Mononuclear cell (primary cell): ENCODE results near the gene NSL1. TPM values are rescaled to one million over a fixed set of nuclear protein-coding genes. Genes with fewer than 3 reads are reported as not detected.
"Not testable (repeated sequence)": the region's sequence is repeated elsewhere in the genome, so short reads cannot be mapped to it uniquely, and the experiment has no call there.

Experiments used
- H3K27me3 ChIP-seq: 2 replicates; pipeline ENCODE4 v1.6.0; 2011; ENCODE audit warnings: low read length, control low read depth; ENCODE audit not compliant: insufficient read depth
- H3K4me1 ChIP-seq: 2 replicates; pipeline ENCODE4 v1.5.1; 2011; ENCODE audit warnings: mild to moderate bottlenecking, low read length, control low read depth; ENCODE audit not compliant: insufficient read depth
- H3K4me3 ChIP-seq: 2 replicates; pipeline ENCODE4 v1.5.1; 2011; ENCODE audit warnings: mild to moderate bottlenecking, low read length, moderate library complexity
- H3K9me3 ChIP-seq: 2 replicates; pipeline ENCODE4 v1.5.1; 2011; ENCODE audit warnings: low read depth, mild to moderate bottlenecking, control low read depth, low read length
- total RNA-seq: library from RNA; depleted of rRNA; stranded (reverse); fragments of >200 nt; gene quantifications from one replicate; pipeline ENCODE4 v1.2.3, GENCODE V29; 2012

Gene NSL1
- total RNA-seq, 1 donor: 25.7 TPM

DNA sequence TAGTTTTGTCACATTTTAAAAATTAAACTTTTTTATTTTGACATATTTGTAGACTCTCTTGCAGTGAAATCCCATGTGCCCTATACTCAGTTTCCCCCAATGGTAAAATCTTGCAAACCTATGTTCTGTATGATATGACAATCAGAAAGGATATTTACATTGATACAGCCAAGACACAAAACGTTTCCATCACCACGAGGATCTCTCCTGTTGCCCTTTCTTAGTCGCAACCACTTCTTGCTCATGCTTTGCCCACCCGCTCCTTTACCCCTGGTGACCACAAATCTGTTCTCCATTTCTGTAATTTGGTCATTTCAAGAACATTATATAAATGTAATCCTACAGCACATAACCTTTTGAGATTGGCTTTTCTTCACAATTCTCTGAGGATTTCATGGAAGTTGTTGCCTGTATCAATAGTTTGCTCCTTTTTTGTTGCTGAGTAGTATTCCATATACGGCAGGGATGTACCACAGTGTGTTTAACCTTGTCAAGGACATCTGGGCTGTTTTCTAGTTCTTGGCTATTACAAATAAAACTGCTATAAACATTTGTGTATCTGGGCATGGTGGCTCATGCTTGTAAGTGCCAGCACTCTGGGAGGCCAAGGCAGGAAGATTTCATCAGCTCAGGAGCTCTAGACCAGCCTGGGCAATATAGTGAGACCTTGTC is 78.0 kb downstream of the NSL1 start:
- no peaks in the 10 kb centered on the region for H3K9me3 ChIP-seq

GRCh38 chr1:212712451-212713303 is 78.9 kb downstream of the NSL1 start:
- no peak overlapping the region for H3K4me3 ChIP-seq
- H3K9me3 ChIP-seq: no peaks in the 10 kb centered on the region
- peaks cover 8% of the 10 kb centered on the region for H3K4me1 ChIP-seq
- peaks cover 8% of the 10 kb centered on the region for H3K27me3 ChIP-seq

More for the DNA sequence above, 78.0 kb downstream of the NSL1 start:
- Histone ChIP-seq H3K4me1 (peaks cover 8% of the 10 kb centered on the region), H3K27me3 (peaks cover 16% of the 10 kb centered on the region), H3K4me3 (no peak overlapping the region)

DNA sequence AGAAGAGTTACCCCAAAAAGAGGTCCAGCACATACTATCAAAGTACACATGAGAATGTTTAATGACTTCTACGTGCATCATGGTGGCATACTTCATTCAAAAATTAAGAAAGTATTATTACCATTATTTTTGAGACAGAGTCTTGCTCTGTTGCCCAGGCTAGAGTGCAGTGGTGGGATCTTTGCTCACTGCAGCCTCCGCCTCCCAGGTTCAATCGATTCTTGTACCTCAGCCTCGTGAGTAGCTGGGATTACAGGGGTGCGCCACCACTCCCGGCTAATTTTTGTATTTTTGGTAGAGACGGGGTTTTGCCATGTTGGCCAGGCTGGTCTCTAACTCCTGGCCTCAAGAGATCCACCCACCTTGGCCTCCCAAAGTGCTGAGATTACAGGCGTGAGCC is 79.6 kb downstream of the NSL1 start:
- not testable (repeated sequence) for H3K4me3 ChIP-seq, H3K9me3 ChIP-seq, H3K4me1 ChIP-seq, H3K27me3 ChIP-seq

DNA sequence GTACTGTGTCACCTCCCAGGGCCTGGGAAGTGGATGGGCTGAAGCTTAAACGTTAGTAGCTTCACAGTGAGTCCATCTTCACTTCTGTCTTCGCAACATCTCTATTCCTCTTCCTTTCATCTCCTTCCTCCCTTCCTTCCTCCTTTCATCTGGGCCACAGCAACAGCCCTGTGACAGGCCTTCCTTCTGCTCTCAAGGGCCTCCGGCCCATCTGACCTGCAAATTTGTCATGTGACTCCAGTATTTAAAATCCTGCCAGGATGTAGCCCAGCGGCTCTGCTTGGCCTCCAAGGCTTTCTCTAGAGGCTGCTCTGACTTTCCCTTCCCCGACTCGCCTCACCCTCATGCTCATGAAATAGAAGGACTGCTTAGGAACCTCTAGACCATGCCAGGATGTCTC is 81.0 kb downstream of the NSL1 start:
- no peak overlapping the region for H3K4me3 ChIP-seq
- H3K9me3 ChIP-seq: no peaks in the 10 kb centered on the region
- H3K27me3 ChIP-seq: peaks cover 3% of the 10 kb centered on the region
- H3K4me1 ChIP-seq: peaks cover 8% of the 10 kb centered on the region

- Histone ChIP-seq H3K27me3 (peaks cover 15% of the 10 kb centered on the region), H3K4me3 (no peak overlapping the region), H3K9me3 (no peaks in the 10 kb centered on the region), H3K4me1 (peaks cover 17% of the 10 kb centered on the region)
Measured at GRCh38 chr1:212703991-212704564, 87.5 kb downstream of the NSL1 start.

DNA sequence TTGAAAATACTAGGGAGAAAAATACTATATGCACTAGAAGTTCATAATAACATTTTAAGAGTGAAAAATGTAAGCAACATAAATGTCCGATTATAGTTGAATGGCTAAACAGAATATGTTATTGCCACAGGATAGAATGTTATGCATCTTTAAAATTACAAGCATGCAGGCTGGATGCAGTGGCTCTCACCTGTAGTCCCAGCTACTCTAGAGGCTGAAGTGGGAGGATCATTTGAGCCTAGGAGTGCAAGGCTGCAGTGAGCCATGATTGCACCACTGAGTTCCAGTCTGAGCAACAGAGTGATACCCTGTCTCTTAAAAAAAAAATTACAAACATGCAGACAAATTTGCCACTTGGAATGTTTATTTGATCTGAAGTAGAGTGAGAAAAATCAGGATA is 88.9 kb downstream of the NSL1 start:
- no peak overlapping the region for H3K4me3 ChIP-seq
- peaks cover 24% of the 10 kb centered on the region for H3K27me3 ChIP-seq
- peaks cover 27% of the 10 kb centered on the region for H3K4me1 ChIP-seq
- no peaks in the 10 kb centered on the region for H3K9me3 ChIP-seq

GRCh38 chr1:212701910-212702309 is 89.7 kb downstream of the NSL1 start:
- H3K4me1 ChIP-seq: peaks cover 27% of the 10 kb centered on the region
- no peaks in the 10 kb centered on the region for H3K9me3 ChIP-seq
- no peak overlapping the region for H3K4me3 ChIP-seq
- peaks cover 26% of the 10 kb centered on the region for H3K27me3 ChIP-seq

DNA sequence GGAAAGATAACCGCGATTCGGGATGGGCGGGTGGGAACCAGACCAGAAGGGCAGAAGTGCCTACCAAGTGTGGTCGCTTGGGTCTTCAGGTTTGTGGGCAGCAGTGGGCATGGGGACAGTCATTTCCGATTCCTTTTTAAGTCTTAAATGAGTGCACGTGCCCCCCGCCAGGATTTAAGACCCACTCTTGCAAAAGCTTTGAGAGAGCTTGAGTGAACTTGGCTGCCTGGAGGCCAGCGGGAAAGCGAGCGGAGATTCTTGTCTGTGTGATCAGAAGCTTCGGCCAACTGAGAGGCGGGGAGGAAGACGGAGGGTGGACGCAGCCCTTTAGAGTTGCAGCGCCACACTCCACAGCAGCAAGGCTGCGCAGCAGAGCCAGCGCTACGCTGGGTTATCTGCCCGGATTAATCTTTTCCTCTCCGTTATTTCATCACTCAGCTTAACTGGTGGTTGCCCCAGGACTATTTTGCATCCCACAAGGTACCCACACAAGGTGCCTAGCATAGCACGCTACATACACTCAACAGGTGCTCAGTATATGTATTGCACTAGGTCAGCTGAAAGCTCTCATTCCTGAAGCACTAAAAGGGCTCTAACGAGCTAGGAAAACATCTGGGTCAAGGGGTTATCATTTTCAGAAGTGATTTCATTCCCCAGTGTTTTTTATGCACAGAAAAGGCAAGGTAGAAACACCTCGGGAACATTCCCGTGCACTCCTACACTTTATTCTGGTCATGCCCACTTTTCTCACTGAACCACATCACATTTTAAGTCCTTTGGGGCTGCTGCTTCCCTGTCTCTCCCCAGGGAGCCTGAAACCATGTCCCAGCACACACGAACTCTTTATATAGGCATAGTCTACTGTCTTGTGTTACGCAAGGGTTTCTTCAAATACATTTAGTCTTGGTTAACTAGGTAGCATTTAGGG is 90.4 kb downstream of the NSL1 start:
- H3K4me1 ChIP-seq: peaks cover 27% of the 10 kb centered on the region
- H3K27me3 ChIP-seq: peaks cover 31% of the 10 kb centered on the region
- no peak overlapping the region for H3K4me3 ChIP-seq
- H3K9me3 ChIP-seq: no peaks in the 10 kb centered on the region

GRCh38 chr1:212700223-212700891 is 91.2 kb downstream of the NSL1 start:
- peaks cover 27% of the 10 kb centered on the region for H3K4me1 ChIP-seq
- peaks cover 35% of the 10 kb centered on the region for H3K27me3 ChIP-seq
- no peaks in the 10 kb centered on the region for H3K9me3 ChIP-seq
- H3K4me3 ChIP-seq: peak overlapping the region; percentile 38

DNA sequence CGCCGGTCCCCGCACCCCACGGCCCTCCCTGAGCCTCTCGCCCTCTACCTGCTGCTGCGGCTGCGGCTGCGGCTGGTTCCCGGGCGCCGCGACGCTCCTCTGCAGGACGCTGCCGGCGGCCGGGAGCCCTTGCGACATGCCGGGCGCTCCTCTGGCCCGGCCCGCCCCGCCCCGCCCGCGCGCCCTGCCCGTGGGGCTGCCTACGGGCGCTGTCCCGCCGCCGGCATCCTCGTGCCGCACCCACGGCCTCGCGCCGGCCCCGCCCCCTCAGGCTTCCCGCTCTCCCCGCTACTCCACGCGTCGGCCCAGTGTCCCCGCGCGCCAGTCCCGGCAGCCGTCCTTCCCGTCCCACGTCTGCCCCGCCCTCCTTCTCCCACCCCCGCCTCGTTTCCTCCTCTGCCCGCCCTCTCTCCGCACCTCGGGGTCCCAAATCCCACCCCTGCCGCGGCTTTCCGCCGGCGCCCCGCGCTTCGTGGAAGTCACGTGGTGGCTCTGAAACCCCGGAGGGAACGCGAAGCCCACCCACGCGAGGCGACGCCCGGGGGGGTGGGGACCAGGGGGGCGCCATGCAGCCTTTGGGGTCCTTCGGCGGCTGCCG is 91.9 kb downstream of the NSL1 start, which contains the start of gene BATF3:
BATF3 (minus strand) TSS at position 216 of the 598 bp plus-strand sequence; CDS start at position 138, 78 bp downstream.
- peaks cover 35% of the 10 kb centered on the region for H3K27me3 ChIP-seq
- no peaks in the 10 kb centered on the region for H3K9me3 ChIP-seq
- peak within 1 kb of the TSS; percentile 38 for H3K4me3 ChIP-seq
- peaks cover 27% of the 10 kb centered on the region for H3K4me1 ChIP-seq

DNA sequence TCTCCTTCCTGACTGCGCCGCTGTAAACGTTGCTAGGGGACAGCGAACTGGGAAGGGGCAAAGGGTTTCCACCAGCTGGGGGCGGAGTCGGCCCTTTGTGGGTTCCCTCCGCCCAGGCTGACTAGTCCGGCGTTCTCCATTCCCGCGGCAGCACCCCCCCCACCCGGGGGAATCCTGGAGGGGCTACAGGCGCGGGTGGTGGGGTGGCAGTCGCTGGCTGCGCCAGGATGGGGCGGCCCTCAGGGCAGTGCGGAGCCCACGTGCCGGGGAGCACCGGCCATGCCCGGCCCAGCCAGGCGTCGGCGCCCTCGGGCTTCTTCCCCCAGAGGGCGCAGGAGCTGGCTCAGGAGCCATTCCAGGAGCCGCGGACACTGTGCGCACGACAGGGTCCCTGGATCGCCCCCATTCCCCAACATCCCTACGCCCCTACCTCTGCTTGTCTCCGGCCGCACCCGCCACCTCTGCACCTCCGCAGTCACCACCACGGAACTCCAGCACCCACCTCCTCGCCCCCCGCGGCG is 92.4 kb downstream of the NSL1 start:
- peaks cover 36% of the 10 kb centered on the region for H3K27me3 ChIP-seq
- H3K4me3 ChIP-seq: peak overlapping the region; percentile 38
- H3K4me1 ChIP-seq: peaks cover 27% of the 10 kb centered on the region
- H3K9me3 ChIP-seq: no peaks in the 10 kb centered on the region

DNA sequence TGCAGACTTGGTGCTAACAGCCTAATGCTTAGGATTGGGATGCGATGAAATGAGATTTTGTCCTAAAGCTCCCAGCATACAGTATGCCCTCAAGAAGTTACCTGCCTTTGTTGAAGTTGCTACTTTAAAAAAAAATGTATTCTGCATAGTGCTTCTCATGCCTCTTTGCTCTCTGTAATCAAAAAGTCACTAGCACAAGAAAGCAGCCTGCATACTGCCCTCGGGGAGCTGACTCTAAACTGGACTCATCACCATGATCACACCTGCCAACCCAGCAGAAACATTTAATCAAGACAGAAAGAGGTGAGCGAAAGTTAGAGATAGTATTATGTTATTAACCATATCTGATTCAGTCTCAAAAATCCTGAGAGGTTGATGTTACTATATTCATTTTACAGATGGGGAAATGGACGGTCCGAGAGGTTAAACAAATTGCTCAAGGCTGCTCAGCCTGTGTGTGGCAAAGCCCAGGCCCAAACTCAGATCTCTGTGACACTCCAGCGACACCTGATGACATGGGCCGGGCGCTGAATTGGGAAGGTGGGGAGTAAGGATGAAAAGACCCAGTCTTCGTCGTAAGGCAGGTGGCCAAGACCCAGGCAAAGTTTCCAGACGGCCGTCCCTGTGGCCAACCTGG is 93.0 kb downstream of the NSL1 start:
- H3K4me3 ChIP-seq: peak overlapping the region; percentile 38
- no peaks in the 10 kb centered on the region for H3K9me3 ChIP-seq
- peaks cover 27% of the 10 kb centered on the region for H3K4me1 ChIP-seq
- peaks cover 38% of the 10 kb centered on the region for H3K27me3 ChIP-seq

DNA sequence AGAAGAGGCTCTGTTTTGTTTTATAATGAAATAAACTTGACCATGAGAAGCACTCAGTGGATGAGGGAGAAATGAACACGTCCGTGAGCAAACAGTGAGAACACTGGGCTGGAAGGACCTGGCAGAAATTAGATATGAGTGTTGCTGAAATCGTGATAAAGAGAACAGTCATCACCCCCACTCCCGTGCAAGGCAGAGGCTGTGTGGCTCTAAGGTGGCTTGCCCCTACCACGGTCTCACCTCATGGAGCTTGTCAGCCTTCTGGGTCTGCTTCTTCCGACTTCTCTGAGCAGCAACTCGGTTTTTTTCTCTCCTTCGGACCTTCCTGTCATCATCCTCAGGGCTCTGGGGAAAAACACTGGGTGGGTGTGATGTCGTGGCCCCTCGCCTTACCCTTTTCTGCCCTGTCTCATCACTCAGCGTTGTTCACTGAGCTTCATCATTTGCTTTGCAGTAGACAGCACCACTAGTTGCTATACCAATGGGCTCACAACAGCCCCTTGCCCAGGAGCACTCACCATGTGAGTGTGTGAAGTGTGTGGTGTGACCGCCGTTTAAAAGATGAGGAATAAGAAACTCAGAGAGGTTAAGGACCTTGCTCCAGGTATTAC is 94.8 kb downstream of the NSL1 start:
- no peak overlapping the region for H3K4me3 ChIP-seq
- peaks cover 27% of the 10 kb centered on the region for H3K4me1 ChIP-seq
- H3K27me3 ChIP-seq: peaks cover 33% of the 10 kb centered on the region
- no peaks in the 10 kb centered on the region for H3K9me3 ChIP-seq
